ENCODE data around the gene ZCCHC10. TPM values are rescaled to one million over a fixed set of nuclear protein-coding genes. Genes with fewer than 3 reads are reported as not detected.

ZCCHC10 gene
- total and polyA plus RNA-seq, 9 of the 15 experiments (the other 6 are each of a cell fraction or from before 2014, with no cell fraction given): 11.9 to 146 (median 51.8) TPM

- TF ChIP-seq CCAR2 (IDR thresholded peaks at IDR 0.05; ENCODE audit: low read depth, low read length) (no peak), CHD2 (IDR thresholded peaks at IDR 0.05; ENCODE audit: low read depth, low read length) (peak; percentile 30), FOXA1 (IDR thresholded peaks at IDR 0.05; ENCODE audit: borderline replicate concordance) (no peak), ZNF507 (tag; conservative IDR thresholded peaks at IDR 0.05) (no peak), HMBOX1 (IDR thresholded peaks at IDR 0.05) (no peak), PHB (CRISPR knock-in tag; IDR thresholded peaks at IDR 0.05) (no peak), NR4A1 (CRISPR knock-in tag; IDR thresholded peaks at IDR 0.05) (0 out of 2 replicates have a peak, but pooled peaks have one; percentile 79), NR4A1 (tag; IDR thresholded peaks at IDR 0.05) (0 out of 2 replicates have a peak, but pooled peaks have one; percentile 0), FOSL1 (tag; conservative IDR thresholded peaks at IDR 0.05) (peak; percentile 75), ETV1 (tag; conservative IDR thresholded peaks at IDR 0.05; ENCODE audit: low read depth) (peak; percentile 95), ZNF165 (CRISPR knock-in tag; IDR thresholded peaks at IDR 0.05; ENCODE audit: borderline replicate concordance) (no peak), MEF2D (tag; conservative IDR thresholded peaks at IDR 0.05; ENCODE audit: low read depth) (0 out of 2 replicates have a peak, but pooled peaks have one; percentile 11), STAG1 (CRISPR knock-in tag; IDR thresholded peaks at IDR 0.05; ENCODE audit: borderline replicate concordance) (no peak), ZNF583 (CRISPR knock-in tag; IDR thresholded peaks at IDR 0.05) (0 out of 2 replicates have a peak, but pooled peaks have one; percentile 71), THRA (IDR thresholded peaks at IDR 0.05) (no peak), TEAD4 (IDR thresholded peaks at IDR 0.05; ENCODE audit: low read length) (no peak), TEAD4 (CRISPR knock-in tag; IDR thresholded peaks at IDR 0.05; ENCODE audit: borderline replicate concordance) (peak; percentile 71; the same call in 1 of the 2 replicates), ZBTB11 (CRISPR knock-in tag; IDR thresholded peaks at IDR 0.05) (peak in 1 of 3 experiments; percentile 69; a peak in 2 of 6 replicates), MCM7 (IDR thresholded peaks at IDR 0.05) (no peak), CXXC5 (CRISPR knock-in tag; IDR thresholded peaks at IDR 0.05) (peak; percentile 99), ARHGAP35 (IDR thresholded peaks at IDR 0.05; ENCODE audit: partially characterized antibody) (no peak), SAFB2 (IDR thresholded peaks at IDR 0.05; ENCODE audit: borderline replicate concordance, low read depth, low read length, severe bottlenecking) (no peak), HOXB6 (CRISPR knock-in tag; IDR thresholded peaks at IDR 0.05; ENCODE audit: borderline replicate concordance) (no peak), CSDE1 (IDR thresholded peaks at IDR 0.05) (no peak)
Observed at GRCh38 chr5:132963171-132964104, 62.9 kb downstream of the ZCCHC10 start, which contains the start of gene AFF4 (continued).
